Tibial nerve (tissue), 3 donors: ENCODE data around the gene TRDMT1.

ENCODE experiments used
- CTCF ChIP-seq, 5 experiments: fragments of 200-600 bp in 3 of 5; fragments of 450-650 bp in 2 of 5; sonication (generic) in 3 of 5; IDR thresholded peaks; one replicate each; pipeline ENCODE4 v1.5.1; 2016 to 2019; ENCODE audit warnings: antibody characterized with exemption in 5 of 5, mild to moderate bottlenecking in 3 of 5, moderate library complexity in 2 of 5
- POLR2A ChIP-seq, 2 donors: fragments of 450-650 bp; IDR thresholded peaks; one replicate each; pipeline ENCODE4 v1.6.1; 2017; ENCODE audit warnings: antibody characterized with exemption in 2 of 2, mild to moderate bottlenecking in 2 of 2, moderate library complexity in 2 of 2

- TF ChIP-seq CTCF (IDR thresholded peaks at IDR 0.05) (no peak), POLR2A (IDR thresholded peaks at IDR 0.05) (no peak)
Observed at GRCh38 chr10:17113889-17114540, 87.5 kb downstream of the TRDMT1 start.
